HepG2 (cell line): ENCODE results near the gene VAMP5. TPM values are rescaled to one million over a fixed set of nuclear protein-coding genes. Genes with fewer than 3 reads are reported as not detected.

ENCODE experiments used
- CEBPB ChIP-seq: IDR thresholded peaks from 2 replicates; pipeline ENCODE4 v1.6.1; 2011; ENCODE audit warnings: low read depth, low read length, improper control_type of control experiment, borderline replicate concordance
- ELF4 ChIP-seq: sonication (generic); formaldehyde crosslinking; IDR thresholded peaks from 2 replicates; pipeline ENCODE4 v1.5.0; 2020; ENCODE audit warnings: missing genetic modification reagents, mild to moderate bottlenecking, moderate library complexity, borderline replicate concordance
- GTF3A ChIP-seq: sonication (generic); formaldehyde crosslinking; conservative IDR thresholded peaks from 2 replicates; pipeline ENCODE4 v1.4.0; 2020; ENCODE audit warnings: mild to moderate bottlenecking, missing genetic modification reagents
- HOXA5 ChIP-seq: sonication (generic); formaldehyde crosslinking; IDR thresholded peaks from 2 replicates; pipeline ENCODE4 v1.4.0; 2020; ENCODE audit warnings: missing genetic modification reagents
- MEF2D ChIP-seq: sonication (generic); formaldehyde crosslinking; IDR thresholded peaks from 2 replicates; pipeline ENCODE4 v1.5.1; 2020; ENCODE audit warnings: mild to moderate bottlenecking, missing genetic modification reagents
- PHF5A ChIP-seq: IDR thresholded peaks from one replicate; pipeline ENCODE4 v1.6.1; 2018; ENCODE audit warnings: low read depth, missing genetic modification reagents; ENCODE audit not compliant: unreplicated experiment
- RAD51 ChIP-seq: fragments of 450-650 bp; IDR thresholded peaks from 2 replicates; pipeline ENCODE4 v1.6.1; 2016; ENCODE audit warnings: borderline replicate concordance
- RARG ChIP-seq: sonication (generic); formaldehyde crosslinking; IDR thresholded peaks from 2 replicates; pipeline ENCODE4 v1.4.0; 2020; ENCODE audit warnings: low read depth, mild to moderate bottlenecking, missing genetic modification reagents
- SP4 ChIP-seq: sonication (generic); formaldehyde crosslinking; IDR thresholded peaks from 2 replicates; pipeline ENCODE4 v1.8.1; 2023; ENCODE audit warnings: mild to moderate bottlenecking, missing genetic modification reagents
- TAF1 ChIP-seq: sonication (generic); formaldehyde crosslinking; IDR thresholded peaks from 2 replicates; pipeline ENCODE4 v1.4.0; 2020; ENCODE audit warnings: missing genetic modification reagents
- ZNF138 ChIP-seq: sonication (generic); formaldehyde crosslinking; IDR thresholded peaks from 2 replicates; pipeline ENCODE4 v1.5.0; 2020; ENCODE audit warnings: mild to moderate bottlenecking, low read depth, missing genetic modification reagents
- ZNF318 ChIP-seq: sonication (generic); formaldehyde crosslinking; IDR thresholded peaks from 2 replicates; pipeline ENCODE4 v1.4.0; 2020; ENCODE audit warnings: mild to moderate bottlenecking, missing genetic modification reagents
- ZNF331 ChIP-seq: sonication (generic); formaldehyde crosslinking; IDR thresholded peaks from 2 replicates; pipeline ENCODE4 v1.4.0; 2020; ENCODE audit warnings: missing genetic modification reagents
- ZNF510 ChIP-seq: sonication (generic); formaldehyde crosslinking; IDR thresholded peaks from 2 replicates; pipeline ENCODE4 v1.4.0; 2020; ENCODE audit warnings: low read depth, mild to moderate bottlenecking, missing genetic modification reagents
- ZNF563 ChIP-seq: sonication (generic); formaldehyde crosslinking; IDR thresholded peaks from 2 replicates; pipeline ENCODE4 v1.8.0; 2022; ENCODE audit warnings: mild to moderate bottlenecking, moderate library complexity, missing genetic modification reagents
- ZNF616 ChIP-seq: sonication (generic); formaldehyde crosslinking; IDR thresholded peaks from 2 replicates; pipeline ENCODE4 v1.5.0; 2020; ENCODE audit warnings: low read depth, mild to moderate bottlenecking, missing genetic modification reagents
- ZNF703 ChIP-seq: sonication (generic); formaldehyde crosslinking; IDR thresholded peaks from 2 replicates; pipeline ENCODE4 v1.5.1; 2020; ENCODE audit warnings: missing genetic modification reagents, mild to moderate bottlenecking, moderate library complexity, borderline replicate concordance
- ZNF704 ChIP-seq: sonication (generic); formaldehyde crosslinking; IDR thresholded peaks from 2 replicates; pipeline ENCODE4 v1.8.1; 2023; ENCODE audit warnings: mild to moderate bottlenecking, inconsistent platforms, moderate library complexity, missing genetic modification reagents, borderline replicate concordance
- ZNF816 ChIP-seq: sonication (generic); formaldehyde crosslinking; IDR thresholded peaks from 2 replicates; pipeline ENCODE4 v1.8.0; 2022; ENCODE audit warnings: missing genetic modification reagents, mild to moderate bottlenecking, borderline replicate concordance
- polyA plus RNA-seq, 8 experiments: library from polyadenylated mRNA; depleted of rRNA in 3 of 8; stranded (reverse) in 7 of 8; unstranded in 1 of 8; fragments of >200 nt; fragmentation: Illumina TruSeq in 4 of 8; extraction: Trizol in 4 of 8; gene quantifications; 2 replicates each; pipeline versions ENCODE4 v1.2.1 to v1.2.3, GENCODE V29; 2011 to 2016; ENCODE audit warnings: low read depth in 4 of 8, missing spikeins in 1 of 8, mixed read lengths in 1 of 8; ENCODE audit not compliant: insufficient read depth in 1 of 8
- total RNA-seq, 5 experiments: library from RNA; depleted of rRNA; stranded (reverse); fragments of >200 nt; fragmentation: Illumina TruSeq; extraction: Trizol; gene quantifications; 2 replicates each; pipeline ENCODE4 v1.2.3, GENCODE V29; 2016; ENCODE audit warnings: low read depth in 1 of 5
- TF ChIP-seq, protein P1 (sequence below): sonication (generic); formaldehyde crosslinking; IDR thresholded peaks from 2 replicates; pipeline ENCODE4 v1.4.0; 2020; ENCODE audit warnings: mild to moderate bottlenecking, missing genetic modification reagents

Gene VAMP5
- total and polyA plus RNA-seq, 2 of the 13 experiments (the other 11 are each of a cell fraction or from before 2014, with no cell fraction given), result 7.2 to 56.7 TPM

DNA sequence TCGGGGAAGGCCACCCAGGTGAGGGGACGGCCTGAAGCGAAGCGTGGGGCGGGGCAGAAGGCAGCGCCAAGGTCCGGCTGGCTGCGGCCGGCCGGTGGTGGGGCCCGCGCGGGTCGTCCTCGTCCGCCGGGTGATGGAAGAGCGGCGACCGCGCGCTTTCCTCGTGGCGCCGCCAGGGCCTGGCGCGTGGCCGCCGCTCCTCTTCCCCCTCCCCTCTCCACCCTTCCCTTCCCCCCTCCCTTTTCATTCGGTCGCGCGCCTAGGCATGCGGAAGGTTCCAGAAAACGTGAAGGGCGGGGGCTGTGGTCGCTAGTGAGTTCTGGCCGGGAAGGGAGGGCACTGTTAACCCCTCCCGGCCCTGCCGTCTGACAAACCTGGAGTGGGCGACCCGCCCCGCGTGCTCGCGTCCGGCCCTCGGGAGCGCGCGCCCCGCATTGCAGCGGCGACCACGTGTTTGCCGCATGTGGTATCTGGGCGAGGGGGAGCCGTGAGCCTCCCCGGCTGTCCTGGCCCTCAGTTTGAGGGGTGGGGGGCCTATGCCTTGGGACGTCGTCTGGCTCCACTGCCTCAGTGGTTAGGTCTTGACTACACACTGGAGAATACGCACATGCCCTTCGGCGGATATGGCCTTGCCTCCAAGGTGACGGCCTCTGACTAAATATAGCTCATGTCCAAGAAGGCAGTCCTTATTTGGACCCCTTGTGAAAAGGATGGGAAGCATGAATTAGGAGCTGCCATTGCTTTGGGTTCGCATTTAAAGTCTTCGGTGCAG lies 44.7 kb upstream of the VAMP5 start (continued):
- TF ChIP-seq ZNF704 (CRISPR knock-in tag), result peak; percentile 82; the same call in 1 of the 2 replicates
- TF ChIP-seq ZNF703 (CRISPR knock-in tag), result no peak; the same call in 1 of the 2 replicates
- TF ChIP-seq HOXA5 (CRISPR knock-in tag), result peak; percentile 71; the same call in 1 of the 2 replicates
- no peak for TF ChIP-seq RARG (CRISPR knock-in tag)
- TF ChIP-seq ZNF616 (CRISPR knock-in tag), result peak; percentile 91; the same call in 1 of the 2 replicates
- no peak for TF ChIP-seq PHF5A
- no peak; the same call in 1 of the 2 replicates for TF ChIP-seq SP4 (CRISPR knock-in tag)
- no peak for TF ChIP-seq GTF3A (CRISPR knock-in tag)
- peak; percentile 83 for TF ChIP-seq ZNF563
- TF ChIP-seq, protein P1, sequence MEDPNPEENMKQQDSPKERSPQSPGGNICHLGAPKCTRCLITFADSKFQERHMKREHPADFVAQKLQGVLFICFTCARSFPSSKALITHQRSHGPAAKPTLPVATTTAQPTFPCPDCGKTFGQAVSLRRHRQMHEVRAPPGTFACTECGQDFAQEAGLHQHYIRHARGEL (CRISPR knock-in tag), result peak; percentile 90; the same call in 1 of the 2 replicates
- 0 out of 2 replicates have a peak, but pooled peaks have one; percentile 70 for TF ChIP-seq ZNF318
- TF ChIP-seq ELF4 (CRISPR knock-in tag), result no peak
- TF ChIP-seq TAF1, result no peak
- TF ChIP-seq RAD51, result no peak
- TF ChIP-seq ZNF816 (CRISPR knock-in tag), result peak; percentile 93; the same call in 1 of the 2 replicates
- no peak for TF ChIP-seq CEBPB
- TF ChIP-seq ZNF510 (CRISPR knock-in tag), result no peak; the same call in 1 of the 2 replicates
- TF ChIP-seq ZNF138 (CRISPR knock-in tag), result 0 out of 2 replicates have a peak, but pooled peaks have one; percentile 77
- peak; percentile 67; the same call in 1 of the 2 replicates for TF ChIP-seq MEF2D (CRISPR knock-in tag)
- TF ChIP-seq ZNF331 (CRISPR knock-in tag), result no peak; the same call in 1 of the 2 replicates
